ENCODE measurements around the gene IFRD1.
A peak's percentile ranks its signal among the peaks of the same experiment; 100 is the strongest.

Gene IFRD1, protein sequence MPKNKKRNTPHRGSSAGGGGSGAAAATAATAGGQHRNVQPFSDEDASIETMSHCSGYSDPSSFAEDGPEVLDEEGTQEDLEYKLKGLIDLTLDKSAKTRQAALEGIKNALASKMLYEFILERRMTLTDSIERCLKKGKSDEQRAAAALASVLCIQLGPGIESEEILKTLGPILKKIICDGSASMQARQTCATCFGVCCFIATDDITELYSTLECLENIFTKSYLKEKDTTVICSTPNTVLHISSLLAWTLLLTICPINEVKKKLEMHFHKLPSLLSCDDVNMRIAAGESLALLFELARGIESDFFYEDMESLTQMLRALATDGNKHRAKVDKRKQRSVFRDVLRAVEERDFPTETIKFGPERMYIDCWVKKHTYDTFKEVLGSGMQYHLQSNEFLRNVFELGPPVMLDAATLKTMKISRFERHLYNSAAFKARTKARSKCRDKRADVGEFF

DNA sequence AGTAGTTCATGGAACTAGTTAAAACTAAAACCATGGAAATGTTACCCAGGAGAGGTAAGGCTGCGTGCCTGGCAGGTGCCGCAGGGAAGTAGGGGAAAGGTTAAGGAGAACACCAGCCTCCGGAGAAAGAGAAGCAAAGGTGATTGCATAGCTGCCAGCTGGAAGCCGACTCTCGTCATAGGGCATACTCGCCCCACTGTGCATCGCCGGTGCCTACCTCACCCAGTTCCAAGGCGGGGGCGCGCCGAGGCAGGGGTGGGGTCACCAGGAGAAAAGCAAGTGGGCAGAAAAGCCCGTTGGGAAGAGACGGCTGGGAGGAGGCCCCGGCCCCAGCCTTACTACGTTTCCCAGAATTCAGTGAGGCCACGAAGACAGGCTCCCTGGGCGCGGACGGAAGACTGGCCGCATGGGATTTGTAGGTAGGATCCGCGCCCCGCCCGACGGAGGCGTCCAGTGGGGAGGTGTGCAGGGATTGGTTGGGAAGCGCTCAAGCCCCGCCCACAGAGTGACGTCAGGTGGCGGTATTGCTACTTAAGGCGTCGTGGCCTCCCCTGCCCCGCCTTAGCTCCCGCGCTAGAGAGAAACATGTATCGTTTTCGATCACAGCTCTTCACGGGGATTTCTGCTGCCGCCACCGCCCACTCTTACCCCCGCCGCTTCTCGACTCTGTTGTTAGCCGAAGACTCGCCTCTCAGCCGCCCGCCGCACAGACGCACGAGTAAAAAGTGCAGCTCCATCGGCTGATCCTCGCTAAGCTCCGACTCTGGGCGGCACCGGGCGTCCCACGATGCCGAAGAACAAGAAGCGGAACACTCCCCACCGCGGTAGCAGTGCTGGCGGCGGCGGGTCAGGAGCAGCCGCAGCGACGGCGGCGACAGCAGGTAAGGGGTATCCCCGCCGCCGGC is at the start of gene IFRD1:
IFRD1 (plus strand) TSS at position 559 of the 905 bp plus-strand sequence; CDS start at position 788, 229 bp downstream.
- Histone ChIP-seq H3K27ac (peak within 1 kb of the TSS; percentile 82 to 99 (median 94)), H3K4me3 (peak within 1 kb of the TSS; percentile 73 to 97 (median 93))

DNA sequence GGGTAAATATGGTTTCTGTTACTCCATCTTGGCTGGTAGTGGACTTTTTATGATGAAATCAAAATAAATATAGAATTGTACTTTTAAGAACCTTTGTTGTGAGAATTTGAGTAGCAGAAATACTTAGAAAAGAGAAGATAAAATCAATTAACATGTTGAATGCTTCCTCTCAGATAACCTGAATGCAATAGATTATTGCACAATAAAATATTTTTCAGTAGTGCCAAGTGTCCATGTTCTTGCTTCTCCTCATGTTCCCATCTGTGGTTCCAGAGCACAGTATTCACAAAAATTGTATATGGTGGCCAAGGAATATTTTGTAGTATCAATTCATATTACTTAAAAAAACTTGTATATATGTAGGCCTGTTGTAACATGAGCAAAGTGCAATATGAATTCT is 45.9 kb upstream of the IFRD1 start:
- Histone ChIP-seq H3K27ac (no peak overlapping the region), H3K4me3 (no peak overlapping the region)

DNA sequence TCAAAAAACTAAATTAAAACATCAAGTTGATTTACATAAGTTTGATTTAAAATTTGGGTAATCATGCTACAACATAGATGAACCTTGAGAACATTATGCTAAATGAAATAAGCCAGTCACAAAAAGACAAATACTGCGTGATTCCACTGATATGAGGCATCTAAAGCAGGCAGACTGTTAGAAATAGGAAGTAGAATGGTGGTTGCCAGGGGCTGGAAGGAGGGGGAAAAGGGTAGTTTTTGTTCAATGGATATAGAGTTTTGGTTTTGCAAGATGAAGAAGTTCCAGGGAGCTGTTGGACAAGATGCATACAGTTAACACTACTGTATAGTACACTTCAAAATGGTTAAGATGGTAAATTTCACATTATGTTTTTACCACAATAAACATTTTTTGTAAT is 45.0 kb upstream of the IFRD1 start:
- no peak overlapping the region for H3K4me3 ChIP-seq
- H3K27ac ChIP-seq, result no peak overlapping the region

DNA sequence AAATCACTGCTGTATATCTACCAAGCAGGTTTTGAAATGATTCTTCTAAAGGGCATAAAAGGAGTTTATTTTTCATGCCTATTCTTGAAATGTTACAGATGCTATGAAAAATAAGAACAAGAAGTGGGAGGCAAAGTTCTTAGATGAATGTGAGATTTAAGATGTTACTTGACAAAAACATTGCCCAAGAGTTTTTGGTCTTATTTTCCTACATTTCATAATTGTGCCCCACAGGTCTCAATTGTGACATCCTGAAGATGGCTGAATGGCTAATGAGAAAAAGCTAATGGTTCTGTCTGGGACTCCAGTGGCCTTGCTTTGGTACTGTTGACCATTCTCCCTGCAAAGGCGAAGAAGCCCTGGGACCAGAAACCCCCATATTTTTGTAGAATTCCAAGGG is 43.0 kb upstream of the IFRD1 start:
- no peak overlapping the region for H3K4me3 ChIP-seq
- H3K27ac ChIP-seq, result no peak overlapping the region

DNA sequence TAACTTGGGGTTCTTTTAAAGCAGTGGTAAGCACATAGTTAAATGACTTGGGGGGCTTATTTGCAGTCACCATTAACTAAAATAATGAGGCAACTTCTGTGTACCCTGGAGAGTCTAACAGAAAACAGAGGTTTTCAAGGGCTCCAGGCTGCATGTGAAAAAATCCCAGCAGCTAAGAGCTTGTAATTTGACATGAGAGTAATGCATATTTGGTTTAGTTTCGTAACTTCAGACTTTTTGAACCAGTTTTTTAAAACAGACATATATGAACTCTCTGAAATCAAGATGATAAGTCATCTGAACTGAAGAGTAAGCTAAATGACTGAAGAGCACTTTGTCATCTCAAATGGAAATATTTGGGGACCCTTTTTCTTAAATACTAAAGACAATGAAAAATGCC is 40.2 kb upstream of the IFRD1 start:
- H3K4me3 ChIP-seq, result no peak overlapping the region
- no peak overlapping the region for H3K27ac ChIP-seq

DNA sequence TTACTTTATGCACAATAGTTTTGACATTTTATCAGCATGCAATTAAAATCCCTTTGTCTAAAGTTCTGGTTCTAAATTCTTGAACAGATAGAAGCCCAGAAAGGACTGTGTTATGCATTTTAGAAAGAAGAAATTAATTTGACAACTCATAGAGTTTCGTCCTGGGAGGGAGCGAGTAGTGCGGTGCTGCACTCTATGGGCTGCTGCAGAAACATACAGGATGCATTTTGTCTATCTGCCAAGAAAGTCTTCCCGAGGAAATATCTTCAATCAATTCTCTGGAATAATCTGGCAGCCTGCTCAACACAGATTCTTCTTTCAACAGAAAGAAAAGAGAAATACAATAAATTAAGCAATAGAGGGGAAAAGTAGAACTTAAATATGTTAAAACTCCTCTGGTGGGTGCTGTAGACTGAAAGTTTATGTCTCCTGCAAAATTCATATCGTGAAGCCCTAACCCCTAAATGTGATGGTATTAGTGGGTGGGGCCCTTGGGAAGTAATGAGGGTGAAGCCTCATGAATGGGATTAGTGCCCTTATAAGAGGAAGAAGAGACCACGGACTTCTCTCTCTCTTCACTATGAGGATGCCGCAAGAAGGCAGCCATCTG is 39.0 kb upstream of the IFRD1 start:
- H3K4me3 ChIP-seq, result no peak overlapping the region

DNA sequence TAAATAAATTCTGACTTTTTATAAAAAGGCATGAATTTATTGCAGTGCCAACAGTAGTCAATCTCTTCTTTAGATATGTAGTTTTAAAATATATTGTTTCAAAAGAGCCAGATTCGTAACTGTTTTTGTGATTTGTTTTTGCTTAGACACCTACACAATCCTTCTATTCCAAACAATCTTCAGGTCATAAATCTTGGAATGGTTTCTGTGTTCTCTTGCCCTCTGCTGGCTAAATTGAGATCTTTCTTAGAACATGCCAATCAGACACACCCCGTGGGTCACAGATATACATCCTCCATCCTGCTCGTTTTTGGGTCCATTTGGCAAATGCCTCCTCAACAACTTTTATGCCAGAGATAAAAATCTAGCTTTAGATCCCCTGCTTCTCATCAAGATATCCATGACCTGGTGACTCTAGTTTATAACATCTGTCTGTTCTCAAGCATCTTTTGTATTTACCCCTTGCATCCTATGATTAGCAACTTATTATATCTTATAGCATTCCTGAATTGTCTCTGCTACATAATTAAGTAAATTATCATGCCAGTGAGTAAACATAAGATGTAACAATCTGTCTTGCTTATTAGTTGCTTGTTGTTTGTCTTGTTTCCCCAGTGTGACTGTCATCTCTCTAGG is 35.3 kb upstream of the IFRD1 start:
- Histone ChIP-seq H3K4me3 (no peak overlapping the region), H3K27ac (no peak overlapping the region)

More for the DNA sequence above, 39.0 kb upstream of the IFRD1 start:
- H3K27ac ChIP-seq, result no peak overlapping the region

DNA sequence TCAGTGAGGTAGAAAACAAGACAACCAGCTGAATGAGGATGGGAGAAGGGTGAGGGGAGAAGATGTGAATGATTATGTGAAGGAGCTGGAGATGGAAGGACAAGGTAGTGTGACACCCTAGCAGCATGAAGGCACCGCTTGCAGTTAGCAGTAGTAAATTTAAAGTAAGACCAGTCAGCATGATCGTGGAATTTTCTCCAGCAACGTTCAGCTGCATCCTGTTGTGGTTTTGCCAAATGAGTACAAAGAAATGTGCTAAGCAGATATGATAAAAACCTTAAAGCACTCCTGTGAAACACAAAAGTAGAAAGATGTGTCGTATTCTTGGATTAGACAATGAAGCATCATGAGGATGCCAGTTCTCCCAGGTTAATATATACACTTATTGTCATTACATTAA is 34.1 kb upstream of the IFRD1 start:
- H3K27ac ChIP-seq, result no peak overlapping the region
- H3K4me3 ChIP-seq, result no peak overlapping the region

DNA sequence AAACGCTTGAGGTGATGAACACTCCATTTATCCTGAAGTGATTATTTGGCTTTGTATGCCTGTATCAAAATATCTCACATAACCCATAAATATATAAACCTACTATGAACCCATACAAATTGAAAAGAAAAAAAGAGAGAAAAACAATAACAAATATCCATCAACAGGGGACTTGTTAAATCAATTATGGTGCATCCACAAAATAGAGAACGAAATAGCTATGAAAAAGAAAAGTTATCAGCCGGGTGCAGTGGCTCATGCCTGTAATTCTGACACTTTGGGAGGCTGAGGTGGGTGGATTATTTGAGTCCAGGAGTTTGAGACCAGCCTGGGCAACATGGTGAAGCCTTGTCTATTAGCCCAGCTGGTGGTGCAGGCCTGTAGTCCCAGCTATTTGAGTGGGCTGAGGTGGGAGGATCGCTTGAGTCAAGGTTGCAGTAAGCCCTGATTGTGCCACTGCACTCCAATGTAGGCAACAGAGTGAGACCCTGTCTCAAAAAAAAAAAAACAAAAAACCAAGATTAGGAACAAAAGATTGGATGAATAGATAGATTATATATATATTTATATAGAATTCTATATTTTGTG is 30.6 kb upstream of the IFRD1 start:
- peak overlapping the region in 3 of 21 experiments; percentile 18 to 82 (median 48) for H3K27ac ChIP-seq
- H3K4me3 ChIP-seq, result no peak overlapping the region

DNA sequence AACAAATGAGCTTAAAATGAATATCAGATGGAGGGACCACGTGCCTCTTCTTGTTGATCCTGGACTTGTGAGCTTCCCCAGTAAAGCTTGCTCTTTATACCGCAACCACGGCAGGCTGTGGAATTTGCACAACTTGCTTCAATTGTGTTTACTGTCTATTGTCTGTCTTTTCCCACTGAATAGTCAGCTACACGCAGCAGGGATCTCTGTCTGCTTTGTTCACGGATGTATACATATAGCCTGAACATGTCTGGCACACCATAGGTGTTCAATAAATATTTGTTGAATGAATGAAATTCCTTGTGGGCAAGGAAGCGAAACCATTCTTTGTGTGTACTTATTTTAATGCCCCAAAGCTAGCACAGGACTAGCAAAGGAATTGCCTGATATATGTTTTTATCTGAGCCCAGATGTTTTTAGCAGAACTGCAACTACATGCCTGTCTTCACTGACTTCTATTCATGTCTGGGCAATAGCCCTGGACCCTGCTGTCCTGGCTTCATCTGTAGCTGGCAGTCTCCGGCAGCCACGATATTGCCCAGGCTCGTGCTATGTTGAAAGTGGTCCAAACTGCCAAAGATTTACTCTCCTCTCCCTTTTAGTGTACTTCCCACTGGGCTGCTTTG is 29.9 kb upstream of the IFRD1 start:
- Histone ChIP-seq H3K4me3 (no peak overlapping the region), H3K27ac (peak overlapping the region in 11 of 21 experiments; percentile 0 to 82 (median 33))

DNA sequence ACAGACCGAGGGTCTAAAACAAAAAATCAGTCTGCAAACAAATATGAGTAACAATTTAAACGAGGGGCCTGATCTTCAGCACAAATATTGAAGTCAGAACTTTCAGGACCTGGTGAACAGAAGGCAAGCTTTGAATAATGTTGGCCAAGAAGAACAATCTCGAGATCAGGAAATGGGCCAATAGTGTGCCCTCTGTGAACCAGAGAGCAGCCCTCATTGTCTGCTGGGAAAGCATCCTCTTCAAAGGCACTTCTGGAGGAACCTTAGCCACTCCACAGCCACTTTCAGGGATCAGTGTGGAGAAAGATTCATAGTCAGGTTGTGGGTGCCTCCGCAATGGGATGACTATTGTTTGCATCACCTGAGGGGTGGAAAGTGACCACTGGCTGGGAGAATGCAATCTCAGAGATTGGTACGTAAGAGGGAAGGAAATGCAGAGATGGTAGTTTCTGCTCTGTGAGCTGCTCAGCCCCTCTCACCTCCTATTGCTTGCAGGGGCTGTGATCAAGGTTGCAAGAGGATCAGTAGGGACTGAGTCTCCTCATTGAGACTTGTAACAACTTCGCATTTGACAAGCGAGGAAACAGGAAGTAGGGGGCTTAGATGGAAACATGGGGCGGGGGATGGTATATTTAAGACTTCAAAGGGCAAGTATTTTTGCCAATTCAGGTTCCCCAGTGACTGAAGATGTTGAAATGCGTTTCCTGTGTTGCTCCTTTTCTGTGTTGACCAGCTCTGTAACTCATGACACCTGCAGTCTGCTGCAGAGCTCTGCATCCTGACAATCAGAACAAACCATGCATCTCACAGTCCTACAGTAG is 28.4 kb upstream of the IFRD1 start:
- Histone ChIP-seq H3K27ac (peak overlapping the region in 5 of 21 experiments; percentile 1 to 82 (median 20)), H3K4me3 (no peak overlapping the region)

DNA sequence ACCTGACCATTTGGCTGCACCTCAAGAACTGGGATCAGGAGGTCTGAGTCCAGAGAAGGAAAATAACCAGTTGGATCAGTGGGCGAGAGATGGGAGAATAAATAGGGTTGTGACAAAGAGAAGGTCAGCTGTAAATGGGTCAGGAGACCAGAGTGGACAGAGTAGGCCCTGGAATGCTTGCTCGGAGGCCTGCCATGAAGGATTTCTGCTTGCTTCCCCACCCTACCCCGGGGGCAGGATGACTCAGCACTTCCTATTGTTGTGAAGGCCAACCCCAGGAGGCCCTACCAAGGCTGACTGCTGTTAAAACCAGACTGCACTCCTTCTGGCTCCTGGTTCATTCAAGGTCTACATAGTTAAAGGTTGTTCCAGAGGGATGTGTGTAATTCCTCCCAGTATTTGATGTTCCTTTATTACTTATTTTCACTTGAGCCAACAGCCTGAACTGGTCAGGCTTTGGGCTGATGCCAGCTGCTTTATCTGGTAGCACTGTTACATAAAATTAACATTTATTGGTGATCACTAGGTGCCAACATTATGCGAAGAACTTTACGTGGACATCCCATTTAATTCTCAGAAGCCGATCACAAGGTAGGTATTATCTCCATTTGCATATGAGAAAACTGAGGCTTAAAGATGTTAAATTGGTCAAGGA is 27.3 kb upstream of the IFRD1 start:
- Histone ChIP-seq H3K4me3 (no peak overlapping the region), H3K27ac (peak overlapping the region in 7 of 21 experiments; percentile 4 to 82 (median 9))

DNA sequence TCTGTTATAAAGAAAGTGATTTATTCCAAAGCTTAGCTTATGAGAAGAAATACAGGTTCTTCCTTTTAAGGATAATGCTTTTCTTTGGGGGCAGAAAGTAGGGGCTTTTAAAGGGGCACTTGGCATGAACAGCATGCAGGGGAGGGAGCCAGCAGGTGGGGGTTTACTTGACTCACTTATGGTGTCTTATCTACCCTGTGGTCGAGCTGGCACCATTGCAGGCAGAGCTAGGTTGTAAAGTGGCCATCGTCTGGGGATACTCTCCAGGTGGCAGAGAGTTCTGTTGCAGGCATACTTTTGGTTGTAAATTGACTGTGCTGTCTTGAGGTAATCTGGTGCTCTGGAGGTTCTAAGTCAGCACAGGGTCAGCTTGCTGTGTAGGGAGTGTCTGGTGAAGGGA is 26.3 kb upstream of the IFRD1 start:
- Histone ChIP-seq H3K27ac (no peak overlapping the region), H3K4me3 (no peak overlapping the region)

DNA sequence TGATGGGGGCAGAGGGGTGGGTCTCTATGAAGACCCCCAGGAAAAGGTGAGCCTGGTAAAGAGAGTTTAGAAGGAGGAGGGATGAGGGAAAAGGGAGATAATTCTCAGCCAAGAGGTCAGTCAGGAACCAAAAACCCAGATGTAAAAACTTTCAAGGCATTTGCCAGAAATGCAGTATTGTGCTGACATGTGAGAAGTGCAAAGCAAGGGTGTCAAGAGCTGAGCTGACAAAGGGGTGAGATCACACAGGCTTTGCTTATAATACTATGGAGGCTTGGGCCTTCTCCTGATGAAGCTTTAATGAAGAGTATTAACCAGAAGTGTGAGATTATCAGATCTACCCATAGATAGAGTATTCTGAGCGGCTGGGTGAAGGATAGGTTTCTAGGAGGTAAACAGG is 22.3 kb upstream of the IFRD1 start:
- Histone ChIP-seq H3K27ac (no peak overlapping the region), H3K4me3 (no peak overlapping the region)

DNA sequence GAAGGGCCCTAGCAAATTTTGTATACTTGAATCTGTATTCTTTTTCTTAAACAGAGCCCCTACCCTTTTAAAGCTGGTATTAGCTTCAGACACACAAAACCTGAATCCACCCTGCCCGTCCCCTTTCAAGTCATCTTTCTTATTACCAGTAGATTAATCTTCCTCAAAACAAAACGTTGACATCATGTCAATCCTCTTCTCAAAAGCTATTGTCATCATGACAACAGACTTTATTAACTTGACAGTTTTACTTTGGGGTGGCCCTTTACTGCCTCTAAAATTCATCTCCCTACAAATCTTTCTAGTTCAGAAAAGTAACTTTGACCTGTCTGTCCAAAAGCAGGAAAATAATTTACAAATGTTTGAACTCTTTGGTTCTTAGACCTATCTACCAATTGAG is 21.5 kb upstream of the IFRD1 start:
- Histone ChIP-seq H3K4me3 (no peak overlapping the region), H3K27ac (no peak overlapping the region)

DNA sequence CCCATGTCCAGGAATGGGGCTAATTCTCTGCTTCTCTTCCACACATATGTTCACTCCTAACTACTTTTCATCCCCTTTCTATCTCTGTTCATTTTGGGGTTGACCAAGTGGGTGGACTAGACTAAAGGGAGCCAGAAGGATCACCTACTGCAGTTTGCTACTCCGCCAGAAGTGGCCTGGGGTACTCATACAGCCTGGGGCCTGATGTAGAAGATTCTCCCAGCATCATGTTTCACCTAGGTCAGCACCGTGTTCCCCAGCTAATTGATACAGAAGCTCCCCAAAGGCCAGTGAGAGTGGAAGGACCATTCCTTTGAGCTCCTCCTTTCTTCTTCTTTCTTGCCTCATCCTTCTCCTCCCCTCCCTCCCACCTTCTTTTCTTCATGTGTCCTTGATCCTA is 19.6 kb upstream of the IFRD1 start:
- H3K4me3 ChIP-seq, result no peak overlapping the region
- H3K27ac ChIP-seq, result no peak overlapping the region

DNA sequence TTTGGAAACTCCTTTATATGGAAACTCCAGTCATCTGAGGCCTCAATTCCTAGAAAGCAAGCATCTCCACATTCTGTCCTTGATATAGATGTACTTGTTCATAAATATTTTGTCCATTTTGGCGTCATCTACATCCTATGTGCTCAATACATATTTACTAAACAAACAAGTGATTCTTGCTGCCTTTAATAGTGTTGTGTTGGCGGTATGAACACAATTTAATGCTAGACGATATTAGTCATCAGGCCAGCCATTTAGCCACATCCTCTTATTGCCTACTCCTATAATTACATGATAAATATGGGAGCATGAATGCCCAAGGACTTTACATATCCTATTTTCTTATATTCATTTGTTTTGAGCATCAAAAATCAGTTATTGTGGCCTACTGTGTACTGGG is 18.5 kb upstream of the IFRD1 start:
- no peak overlapping the region for H3K4me3 ChIP-seq
- H3K27ac ChIP-seq, result no peak overlapping the region

DNA sequence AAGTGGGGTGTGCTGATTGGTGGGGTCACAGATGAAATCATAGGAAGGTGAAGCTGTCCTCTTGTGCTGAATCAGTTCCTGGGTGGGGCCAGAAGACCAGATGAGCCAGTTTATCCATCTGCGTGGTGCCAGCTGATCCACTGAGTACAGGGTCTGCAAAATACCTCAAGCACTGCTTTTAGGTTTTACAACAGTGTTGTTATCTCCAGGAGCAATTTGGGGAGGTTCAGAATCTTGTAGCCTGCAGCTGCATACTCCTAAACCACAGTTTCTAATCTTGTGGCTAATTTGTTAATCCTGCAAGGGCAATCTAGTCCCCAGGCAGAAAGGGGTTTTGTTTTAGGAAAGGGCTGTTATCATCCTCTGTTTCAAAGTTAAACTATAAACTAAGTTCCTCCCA is 17.0 kb upstream of the IFRD1 start:
- Histone ChIP-seq H3K4me3 (no peak overlapping the region), H3K27ac (no peak overlapping the region)

All from skin epidermis (tissue), 12 donors.